GM18517 (cell line): ENCODE data around the gene YEATS2.
"Not testable (repeated sequence)": the region's sequence is repeated elsewhere in the genome, so short reads cannot be mapped to it uniquely, and the experiment has no call there.

Experiments used
- ATAC-seq: cut with Tn5 transposase; IDR thresholded peaks from one replicate; pipeline ENCODE4 v1.9.1; 2021; ENCODE audit warnings: mild to moderate bottlenecking, moderate library complexity; ENCODE audit not compliant: unreplicated experiment

Gene YEATS2

DNA sequence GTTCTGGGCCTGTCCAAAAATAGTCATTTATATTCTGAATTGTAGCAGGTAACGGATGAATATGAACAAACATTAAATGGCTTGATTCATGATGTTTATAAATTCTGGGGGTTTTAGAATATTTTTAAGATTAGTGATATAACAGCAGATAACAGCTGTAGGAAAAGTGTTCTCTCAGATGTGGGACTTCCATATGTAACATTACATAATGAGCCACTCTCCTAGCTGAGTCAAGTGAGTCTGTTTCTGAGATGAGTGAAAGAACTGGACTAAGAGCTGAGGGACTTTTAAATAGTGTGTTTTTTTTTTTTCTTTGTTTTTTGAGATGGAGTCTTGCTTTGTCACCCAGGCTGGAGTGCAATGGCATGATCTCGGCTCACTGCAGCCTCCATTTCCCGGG, 13.9 kb downstream of the YEATS2 start:
- ATAC-seq, result no peak

DNA sequence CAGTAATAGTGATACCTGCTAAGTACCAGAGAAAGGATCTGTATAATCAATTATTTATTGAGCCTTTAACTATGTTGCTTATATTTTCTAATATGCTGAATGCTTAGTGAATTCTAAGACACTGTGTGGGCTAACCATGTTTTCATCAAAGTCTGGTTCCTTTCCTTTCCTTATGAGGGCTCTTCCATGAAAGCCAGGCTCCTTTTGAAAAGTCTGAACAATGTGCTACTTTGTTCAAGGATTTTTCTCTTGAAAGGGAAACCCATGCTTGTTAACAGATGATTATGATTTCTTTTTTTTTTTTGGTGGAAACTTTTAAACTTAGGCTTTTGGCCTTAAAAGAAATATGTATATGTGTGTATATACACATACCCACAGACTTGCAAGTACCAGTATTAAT, 17.0 kb downstream of the YEATS2 start:
- no peak for ATAC-seq

DNA sequence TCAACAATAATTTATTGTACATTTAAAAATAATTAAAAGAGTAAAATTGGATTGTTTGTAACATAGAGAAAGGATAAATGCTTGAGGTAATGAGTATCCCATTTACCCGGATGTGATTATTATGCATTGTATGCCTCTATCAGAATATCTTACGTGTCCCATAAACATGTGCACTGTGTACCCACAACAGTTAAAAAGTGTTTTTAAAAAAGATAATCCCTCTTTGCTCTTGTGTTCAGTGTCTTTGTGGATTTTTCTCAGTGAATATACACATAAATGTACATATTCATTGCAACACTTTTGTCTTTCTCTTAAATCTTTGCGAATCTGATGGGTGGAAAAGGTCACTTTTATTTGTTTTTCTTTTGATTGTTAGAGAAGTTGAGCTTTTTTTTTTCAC, 20.4 kb downstream of the YEATS2 start:
- ATAC-seq, result no peak

DNA sequence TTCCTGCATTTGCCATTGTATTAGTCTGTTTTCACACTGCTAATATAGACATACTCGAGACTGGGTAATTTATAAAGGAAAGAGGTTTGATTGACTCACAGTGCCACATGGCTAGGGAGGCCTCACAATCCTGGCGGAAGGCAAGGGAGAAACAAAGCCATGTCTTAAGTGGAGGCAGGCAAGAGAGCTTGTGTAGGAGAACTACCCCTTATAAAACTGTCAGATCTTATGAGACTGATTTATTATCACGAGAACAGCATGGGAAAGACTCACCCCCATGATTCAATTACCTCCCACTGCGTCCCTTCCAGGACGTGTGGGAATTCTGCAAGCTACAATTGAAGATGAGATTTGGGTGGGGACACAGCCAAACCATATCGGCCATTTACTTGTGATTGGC, 27.8 kb downstream of the YEATS2 start:
- ATAC-seq, result no peak

DNA sequence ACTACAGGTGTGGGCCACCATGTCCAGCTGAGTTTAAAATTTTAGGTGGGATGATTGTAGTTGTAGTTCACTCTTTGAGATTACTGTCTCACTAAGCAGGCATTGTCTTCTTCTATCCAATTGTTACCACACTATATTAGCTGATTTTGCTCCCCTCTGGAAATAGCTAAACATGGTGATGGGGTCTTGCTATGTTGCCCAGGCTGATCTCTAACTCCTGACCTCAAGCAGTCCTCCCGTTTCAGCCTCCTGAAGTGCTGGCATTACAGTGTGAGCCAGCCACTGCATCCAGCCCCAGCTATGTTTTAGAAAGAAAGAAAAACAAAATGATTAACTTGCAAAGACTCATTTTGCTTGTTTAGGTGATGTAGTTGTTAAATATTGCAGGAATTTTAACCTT, 30.6 kb downstream of the YEATS2 start:
- ATAC-seq, result no peak

DNA sequence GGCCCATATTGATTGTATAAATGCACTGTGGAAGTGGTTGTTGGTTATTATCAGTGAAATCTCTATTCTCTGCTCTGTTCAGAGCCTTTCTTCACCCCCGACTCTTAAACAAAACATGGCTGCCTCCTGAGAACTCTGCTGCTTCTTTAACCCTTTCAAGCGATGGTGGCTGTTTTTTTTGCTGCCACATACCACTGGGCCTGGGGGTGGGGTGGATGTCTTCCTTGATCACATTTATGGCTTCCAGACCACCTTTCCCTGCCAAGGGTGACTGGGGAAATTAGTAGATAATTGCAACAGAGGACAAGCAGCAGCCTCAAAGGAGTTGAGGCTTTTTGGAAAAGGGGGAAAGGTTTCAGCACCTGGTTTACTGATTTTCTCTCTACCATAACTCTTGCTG, 32.8 kb downstream of the YEATS2 start:
- ATAC-seq, result no peak

DNA sequence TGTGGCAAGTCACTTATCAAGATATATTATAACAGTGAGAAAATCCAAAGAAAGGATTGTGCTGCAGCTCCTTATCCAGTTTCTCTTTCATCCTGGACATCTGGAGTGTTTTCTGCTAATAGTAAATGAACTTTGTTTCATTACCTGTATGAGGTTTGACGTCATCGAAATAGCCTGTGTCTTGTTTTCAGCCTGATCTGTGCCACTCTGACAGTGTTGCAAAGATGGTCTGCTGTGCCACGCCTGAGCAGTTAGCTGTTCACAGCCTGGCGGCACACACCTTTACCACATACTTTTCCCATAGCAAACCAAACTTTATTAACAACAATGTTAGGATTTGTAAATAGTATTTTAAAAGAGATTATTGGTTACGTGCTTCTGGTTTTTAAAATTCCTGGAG, 34.0 kb downstream of the YEATS2 start:
- ATAC-seq, result no peak

DNA sequence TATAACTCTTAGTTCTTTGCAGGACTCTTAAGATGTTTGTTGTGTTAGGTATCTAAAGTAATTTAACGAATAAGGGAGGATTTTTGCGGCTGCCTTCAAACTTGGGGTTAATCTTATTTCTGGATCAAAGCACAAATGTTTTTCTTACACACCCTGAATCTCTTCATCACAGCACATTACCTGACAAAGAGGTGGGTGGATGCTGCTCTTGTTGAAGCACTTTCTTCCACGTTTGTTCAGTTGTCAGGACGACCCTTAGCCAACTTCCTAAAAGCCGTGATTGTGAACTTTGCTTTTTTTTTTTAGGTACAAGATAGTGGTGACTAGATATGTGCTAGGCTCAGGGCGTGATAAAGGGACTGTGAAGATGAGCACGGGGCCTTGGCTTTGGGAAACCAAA, 36.0 kb downstream of the YEATS2 start:
- no peak for ATAC-seq

DNA sequence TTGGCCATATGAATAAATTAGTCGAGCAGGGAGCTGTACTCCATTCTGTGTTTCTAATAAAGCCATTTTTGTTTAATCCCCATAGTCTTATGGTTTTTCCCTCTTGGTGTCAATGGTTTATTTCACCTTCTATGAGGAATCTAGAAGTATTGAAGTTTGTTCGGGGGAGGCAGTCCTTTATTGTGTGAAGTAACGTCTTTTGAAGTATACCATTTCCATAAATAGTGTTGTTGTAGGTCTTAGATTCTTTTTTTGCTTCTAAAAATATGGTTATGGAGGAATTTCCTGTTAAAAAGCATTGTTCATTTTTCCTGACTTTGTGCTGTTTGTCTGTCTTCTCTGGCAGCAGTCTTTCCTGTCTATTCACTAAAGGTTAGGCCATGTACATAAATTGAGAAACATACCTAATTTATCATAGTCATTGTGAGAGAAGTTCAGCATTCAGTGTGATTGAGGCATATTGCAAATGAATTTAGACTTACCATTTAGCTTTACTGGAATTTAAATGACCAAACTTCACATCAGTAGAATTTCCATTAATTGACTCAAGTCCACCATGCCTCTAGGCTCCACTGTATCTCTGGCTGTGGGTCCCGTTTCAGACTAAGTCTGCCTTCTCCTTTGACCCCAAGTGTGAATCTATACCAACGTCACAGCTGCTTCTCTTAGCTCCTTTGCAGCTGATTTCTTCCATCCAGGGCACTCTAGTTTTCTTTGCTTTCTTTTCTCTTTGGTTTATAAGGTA, 37.3 kb downstream of the YEATS2 start:
- ATAC-seq, result no peak

DNA sequence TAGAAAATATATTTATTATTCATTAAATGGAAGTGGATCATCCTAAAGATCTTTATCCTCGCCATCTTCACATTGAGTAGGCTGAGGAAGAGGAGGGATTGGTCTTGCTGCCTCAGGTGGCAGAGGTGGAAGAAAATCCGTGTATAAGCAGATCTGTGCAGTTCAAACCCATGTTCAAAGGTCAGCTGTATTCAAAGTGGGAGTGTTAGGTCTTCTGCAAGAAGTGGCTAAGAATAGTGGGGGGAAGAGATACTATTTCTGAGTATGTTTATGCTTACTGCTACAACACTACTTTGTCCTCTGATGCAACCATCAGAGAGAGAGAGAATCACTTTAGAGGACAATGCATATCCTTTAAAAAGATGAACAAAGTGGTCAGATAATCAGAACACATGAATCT, 39.5 kb downstream of the YEATS2 start:
- ATAC-seq, result no peak

DNA sequence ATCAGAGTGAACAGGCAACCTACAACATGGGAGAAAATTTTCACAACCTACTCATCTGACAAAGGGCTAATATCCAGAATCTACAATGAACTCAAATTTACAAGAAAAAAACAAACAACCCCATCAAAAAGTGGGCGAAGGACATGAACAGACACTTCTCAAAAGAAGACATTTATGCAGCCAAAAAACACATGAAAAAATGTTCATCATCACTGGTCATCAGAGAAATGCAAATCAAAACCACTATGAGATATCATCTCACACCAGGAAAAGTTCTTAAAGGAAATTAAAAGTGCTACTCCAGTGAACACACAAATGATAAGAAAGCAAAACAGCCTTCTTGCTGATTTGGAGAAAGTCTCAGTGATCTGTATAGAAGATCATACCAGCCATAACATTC, 42.6 kb downstream of the YEATS2 start:
- not testable (repeated sequence) for ATAC-seq

DNA sequence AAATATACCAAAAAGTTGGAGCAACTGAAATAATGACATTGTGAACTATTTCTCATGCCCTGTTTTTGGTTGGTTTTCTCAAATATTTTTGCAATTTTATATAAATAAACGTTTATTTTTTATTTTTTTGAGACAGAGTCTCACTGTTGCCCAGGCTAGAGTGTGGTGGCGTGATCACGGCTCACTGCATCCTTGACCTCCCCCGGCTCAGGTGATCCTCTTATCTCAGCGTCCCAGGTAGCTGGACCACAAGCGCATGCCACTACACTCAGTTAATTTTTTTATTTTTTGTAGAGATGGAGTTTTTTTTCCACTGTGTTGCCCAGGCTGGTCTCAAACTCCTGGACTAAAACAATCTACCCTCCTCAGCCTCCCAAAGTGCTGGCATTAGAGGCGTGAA, 45.6 kb downstream of the YEATS2 start:
- no peak for ATAC-seq

DNA sequence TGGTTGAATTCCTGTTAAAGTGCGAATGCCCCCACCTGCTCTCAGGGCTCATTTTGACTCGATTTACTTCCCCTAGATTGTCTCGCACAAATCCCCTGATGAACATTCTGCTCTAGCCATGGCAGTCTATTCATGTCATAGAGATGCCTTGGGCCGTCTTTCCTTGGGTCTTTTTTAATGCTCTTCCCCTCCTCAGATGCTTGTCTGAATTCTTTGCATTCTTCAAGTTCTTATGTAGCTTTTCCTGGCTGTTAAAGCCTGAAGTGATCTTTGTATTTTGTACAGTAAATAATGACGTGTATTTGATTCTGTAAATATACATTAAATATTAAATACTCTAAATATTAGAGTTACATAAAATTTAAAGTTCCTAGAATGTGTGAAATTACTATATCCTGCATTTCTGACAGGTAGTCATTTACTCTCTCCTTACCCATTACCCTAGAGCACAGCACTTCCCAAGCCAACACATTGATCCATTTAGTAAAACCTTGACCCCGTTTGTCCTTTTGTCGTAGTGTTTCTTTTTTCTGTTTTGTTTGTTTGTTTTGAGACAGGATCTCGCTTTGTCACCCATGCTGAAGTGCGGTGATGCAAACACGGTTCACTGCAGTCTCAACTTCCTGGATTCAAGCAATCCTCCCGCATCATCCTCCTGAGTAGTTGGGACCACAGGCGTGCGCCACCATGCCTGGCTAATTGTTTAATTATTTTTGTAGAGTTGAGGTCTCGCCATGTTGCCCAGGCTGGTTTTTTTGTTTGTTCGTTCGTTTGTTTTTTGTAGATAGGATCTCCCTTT, 47.9 kb downstream of the YEATS2 start:
- no peak for ATAC-seq

DNA sequence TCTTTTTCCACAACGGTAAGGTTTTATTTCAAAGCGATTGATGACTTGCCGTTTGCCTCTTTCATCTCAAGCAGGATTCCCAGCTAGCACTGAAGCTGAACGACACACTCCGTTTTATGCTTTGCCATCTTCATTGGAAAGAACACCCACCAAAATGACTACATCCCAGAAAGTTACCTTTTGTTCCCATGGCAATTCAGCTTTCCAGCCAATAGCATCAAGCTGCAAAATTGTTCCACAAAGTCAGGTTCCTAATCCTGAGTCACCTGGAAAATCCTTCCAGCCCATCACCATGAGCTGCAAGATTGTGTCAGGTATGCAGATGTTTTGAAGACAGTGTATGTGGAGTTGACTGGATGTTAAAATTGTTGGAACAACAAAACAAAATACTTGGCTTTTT, 56.5 kb downstream of the YEATS2 start:
- no peak for ATAC-seq

DNA sequence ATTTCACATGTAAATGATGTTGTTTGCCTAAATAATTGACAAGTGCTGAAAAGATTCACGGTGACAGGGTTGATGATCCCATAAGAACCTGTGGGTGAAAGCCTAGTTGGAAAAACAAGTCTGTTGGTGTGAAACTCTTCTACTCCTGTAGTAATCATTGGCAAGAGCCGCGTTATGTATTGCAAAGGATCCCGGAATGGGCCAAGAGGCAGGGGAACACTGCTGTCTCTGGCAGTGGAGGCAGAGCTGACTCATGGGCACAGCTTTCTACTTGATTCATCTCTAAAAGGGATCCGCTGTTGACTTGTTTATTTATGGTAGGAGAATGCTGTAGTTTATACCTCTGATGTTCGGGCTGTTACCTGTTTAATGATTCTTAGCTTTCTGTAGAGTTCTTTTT, 64.7 kb downstream of the YEATS2 start:
- no peak for ATAC-seq

DNA sequence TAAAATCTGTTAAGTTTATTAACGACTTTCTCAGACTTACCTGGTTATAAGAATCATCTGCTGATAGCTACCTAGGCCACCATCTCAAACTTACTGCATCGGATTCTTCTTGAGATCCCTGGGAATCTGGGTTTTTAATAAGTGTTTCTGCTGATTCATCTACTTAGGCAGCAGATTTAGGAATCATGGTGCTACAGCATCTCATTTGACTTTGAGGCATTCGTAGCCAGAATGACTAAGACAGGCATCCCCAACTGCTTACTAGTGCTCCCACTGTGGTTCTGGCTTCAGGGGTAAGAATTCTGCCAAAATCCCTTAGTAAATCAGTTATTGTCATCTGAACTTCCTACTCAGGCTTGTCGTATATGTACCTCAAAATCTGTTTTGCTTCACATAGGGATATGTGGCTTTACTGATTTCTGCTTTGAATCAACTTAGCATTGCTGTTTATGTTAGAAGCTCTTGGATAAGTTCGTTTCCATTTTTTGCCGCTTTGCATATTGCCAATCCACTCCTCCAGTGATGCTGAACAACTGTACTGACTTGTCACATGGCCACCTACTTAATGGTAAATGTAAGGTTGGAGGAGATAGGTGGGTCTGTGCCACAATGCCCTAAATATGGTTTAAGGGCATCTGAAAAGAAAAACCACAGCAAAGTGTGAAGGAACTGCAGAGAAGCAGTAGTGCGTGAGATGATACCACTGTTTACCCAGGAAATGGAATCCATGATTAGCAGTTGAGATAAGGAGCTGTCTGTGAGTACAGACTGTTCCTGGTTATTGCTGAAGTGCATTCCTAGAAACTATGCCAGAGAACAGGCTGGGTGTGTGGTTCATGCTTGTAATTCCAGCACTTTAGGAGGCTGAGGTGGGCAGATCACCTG, 67.5 kb downstream of the YEATS2 start:
- no peak for ATAC-seq

DNA sequence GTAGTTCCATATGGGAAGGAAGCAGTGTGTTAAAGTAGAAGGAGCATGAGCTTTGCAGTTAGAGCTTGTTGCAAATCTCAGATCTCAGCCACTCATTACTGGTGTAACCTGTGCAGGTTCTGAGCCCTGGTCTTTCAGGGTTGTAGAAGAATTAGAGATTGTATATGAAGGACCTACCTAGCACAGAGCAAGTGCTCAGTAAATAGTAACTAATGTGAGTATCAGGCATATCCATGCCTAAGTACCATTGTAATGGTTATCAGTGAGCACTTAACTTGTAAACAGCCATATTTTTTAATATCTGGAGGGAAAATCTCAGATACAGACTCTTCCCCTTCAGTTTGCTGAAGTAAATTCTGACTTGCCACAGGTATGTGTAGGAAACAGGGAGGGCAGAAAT, 68.5 kb downstream of the YEATS2 start:
- no peak for ATAC-seq

DNA sequence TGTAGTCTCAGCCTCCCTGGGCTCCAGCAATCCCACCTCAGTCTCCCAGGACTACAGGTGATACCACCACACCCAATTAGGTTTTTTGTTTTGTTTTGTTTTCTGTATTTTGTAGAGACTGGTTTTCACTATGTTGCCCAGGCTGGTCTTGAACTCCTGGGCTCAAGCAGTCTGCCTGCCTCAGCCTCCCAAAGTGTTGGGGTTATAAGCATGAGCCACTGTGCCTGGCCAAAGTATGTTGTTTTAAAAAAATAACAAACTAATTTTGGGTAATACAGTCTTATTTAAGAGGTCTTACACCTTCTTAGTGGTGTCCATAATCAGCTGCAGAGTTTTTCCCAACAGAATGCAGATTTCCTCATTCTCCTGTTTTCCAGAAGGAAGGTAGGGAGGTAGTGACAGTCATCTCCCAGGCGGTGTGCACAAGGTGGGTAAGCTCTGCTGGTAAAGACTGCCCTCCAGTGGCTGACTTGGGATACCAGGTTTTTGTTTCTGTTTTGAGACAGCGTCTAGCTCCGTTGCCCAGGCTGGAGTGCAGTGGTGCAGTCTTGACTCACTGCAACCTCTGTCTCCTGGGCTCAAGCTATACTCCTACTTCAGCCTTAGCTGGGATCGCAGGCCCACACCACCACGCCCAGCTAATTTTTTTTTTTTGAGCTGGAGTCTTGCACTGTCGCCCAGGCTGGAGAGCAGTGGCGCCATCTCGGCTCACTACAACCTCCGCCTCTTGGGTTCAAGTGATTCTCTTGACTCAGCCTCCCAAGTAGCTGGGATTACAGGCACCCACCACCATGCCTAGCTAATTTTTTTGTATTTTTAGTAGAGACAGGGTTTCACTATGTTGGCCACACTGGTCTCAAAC, 69.4 kb downstream of the YEATS2 start:
- peak; percentile 72 for ATAC-seq

DNA sequence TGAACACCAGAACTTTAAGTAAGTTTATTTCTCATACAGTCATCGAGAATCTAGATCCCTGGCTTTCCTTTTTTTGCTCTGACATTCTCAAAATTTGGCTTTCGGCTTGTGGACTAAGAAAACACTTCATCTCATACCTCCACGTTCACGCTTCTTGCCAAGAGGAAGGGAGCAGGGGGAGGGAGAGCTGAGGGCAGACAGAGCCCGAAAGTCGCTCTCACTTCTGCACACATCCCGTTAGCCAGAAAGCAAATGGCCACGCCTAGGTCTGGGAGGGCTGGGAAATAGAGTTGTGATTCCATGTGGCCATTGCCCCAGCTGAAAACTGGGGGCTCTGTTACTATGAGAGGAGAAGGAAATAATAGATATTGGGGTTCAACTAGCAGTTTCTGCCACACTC, 70.5 kb downstream of the YEATS2 start:
- ATAC-seq, result no peak

DNA sequence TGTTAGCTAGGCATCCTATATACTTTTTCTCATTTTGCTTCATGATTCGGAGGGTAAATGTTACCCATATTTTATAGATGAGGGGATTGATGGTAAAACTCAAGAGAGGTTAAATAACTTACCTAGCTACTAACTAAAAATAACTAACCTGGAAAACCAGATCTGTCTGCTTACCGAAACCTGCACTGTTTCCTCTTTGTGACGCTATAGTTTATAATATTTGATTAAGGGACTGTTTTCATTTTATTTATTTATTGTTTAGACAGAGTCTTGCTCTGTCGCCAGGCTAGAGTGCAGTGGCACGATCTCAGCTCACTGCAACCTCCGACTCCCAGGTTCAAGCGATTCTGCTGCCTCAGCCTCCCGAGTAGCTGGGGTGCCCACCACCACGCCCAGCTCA, 71.9 kb downstream of the YEATS2 start:
- ATAC-seq, result no peak

DNA sequence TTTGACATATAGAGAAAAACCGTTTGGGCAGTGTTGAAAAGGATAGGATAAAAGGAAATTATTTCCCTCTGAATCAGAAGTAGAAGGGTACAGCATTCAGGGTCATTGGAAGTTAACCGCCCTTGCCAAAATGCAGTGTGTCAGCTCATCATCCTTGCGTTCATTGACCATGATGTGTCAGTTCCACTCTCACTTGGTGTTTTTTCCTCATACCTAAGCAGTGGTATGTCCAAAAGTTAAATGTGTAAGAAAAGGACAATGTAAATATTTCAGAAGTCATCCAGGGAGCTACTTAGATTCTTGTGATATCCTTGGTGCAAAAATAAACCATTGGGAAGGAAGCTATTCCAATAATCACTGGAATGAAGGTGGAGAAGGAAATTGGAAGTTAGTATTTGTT, 77.0 kb downstream of the YEATS2 start:
- ATAC-seq, result no peak
